Esophagus squamous epithelium (tissue), 4 donors: ENCODE data around the gene BRWD1.

Experiments used
- POLR2A ChIP-seq, 4 donors: fragments of 450-650 bp; IDR thresholded peaks; one replicate each; pipeline ENCODE4 v1.6.1; 2017; ENCODE audit warnings: antibody characterized with exemption in 4 of 4, mild to moderate bottlenecking in 4 of 4, moderate library complexity in 3 of 4
- TF ChIP-seq, protein P1 (sequence below), 6 experiments: fragments of 450-650 bp in 4 of 6; fragments of 200-600 bp in 2 of 6; sonication (generic) in 2 of 6; IDR thresholded peaks; one replicate each; pipeline ENCODE4 v1.5.1; 2016 to 2019; ENCODE audit warnings: antibody characterized with exemption in 6 of 6, mild to moderate bottlenecking in 4 of 6, moderate library complexity in 4 of 6

GRCh38 chr21:39221997-39222486 is 91.4 kb downstream of the BRWD1 start:
- TF ChIP-seq, protein P1, sequence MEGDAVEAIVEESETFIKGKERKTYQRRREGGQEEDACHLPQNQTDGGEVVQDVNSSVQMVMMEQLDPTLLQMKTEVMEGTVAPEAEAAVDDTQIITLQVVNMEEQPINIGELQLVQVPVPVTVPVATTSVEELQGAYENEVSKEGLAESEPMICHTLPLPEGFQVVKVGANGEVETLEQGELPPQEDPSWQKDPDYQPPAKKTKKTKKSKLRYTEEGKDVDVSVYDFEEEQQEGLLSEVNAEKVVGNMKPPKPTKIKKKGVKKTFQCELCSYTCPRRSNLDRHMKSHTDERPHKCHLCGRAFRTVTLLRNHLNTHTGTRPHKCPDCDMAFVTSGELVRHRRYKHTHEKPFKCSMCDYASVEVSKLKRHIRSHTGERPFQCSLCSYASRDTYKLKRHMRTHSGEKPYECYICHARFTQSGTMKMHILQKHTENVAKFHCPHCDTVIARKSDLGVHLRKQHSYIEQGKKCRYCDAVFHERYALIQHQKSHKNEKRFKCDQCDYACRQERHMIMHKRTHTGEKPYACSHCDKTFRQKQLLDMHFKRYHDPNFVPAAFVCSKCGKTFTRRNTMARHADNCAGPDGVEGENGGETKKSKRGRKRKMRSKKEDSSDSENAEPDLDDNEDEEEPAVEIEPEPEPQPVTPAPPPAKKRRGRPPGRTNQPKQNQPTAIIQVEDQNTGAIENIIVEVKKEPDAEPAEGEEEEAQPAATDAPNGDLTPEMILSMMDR (IDR thresholded peaks at IDR 0.05), result no peak
- TF ChIP-seq POLR2A (IDR thresholded peaks at IDR 0.05), result no peak
